GM18511 (cell line): Measurements from ENCODE around the gene SLC40A1.
"Not testable (repeated sequence)": the region's sequence is repeated elsewhere in the genome, so short reads cannot be mapped to it uniquely, and the experiment has no call there.

Source experiments
- ATAC-seq: cut with Tn5 transposase; IDR thresholded peaks from one replicate; pipeline ENCODE4 v1.9.1; 2021; ENCODE audit warnings: mild to moderate bottlenecking, moderate library complexity; ENCODE audit not compliant: unreplicated experiment

Gene SLC40A1

GRCh38 chr2:189601652-189602051 is 21.1 kb upstream of the SLC40A1 start:
- ATAC-seq = not testable (repeated sequence)

GRCh38 chr2:189601043-189601442 is 20.5 kb upstream of the SLC40A1 start:
- no peak for ATAC-seq

GRCh38 chr2:189599245-189599644 is 18.7 kb upstream of the SLC40A1 start:
- ATAC-seq = no peak

DNA sequence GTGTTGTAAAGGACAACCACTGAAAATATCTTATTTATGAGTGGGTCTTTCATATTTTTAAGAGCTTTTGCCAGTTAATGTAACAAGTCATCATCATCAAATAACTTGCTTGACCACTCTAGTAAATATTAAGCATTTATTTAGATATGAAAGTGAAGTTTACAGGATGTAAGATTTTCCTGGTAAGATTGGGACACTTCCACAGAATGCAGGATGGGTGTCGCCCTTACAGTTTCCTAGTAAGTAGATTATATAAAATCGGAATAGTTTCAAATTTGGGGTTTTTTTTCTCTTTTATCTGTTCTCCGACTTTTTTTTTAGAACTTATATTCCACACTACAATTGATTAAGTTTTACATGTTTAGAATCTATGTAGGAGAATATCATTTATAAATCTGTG is 14.8 kb upstream of the SLC40A1 start:
- no peak for ATAC-seq

DNA sequence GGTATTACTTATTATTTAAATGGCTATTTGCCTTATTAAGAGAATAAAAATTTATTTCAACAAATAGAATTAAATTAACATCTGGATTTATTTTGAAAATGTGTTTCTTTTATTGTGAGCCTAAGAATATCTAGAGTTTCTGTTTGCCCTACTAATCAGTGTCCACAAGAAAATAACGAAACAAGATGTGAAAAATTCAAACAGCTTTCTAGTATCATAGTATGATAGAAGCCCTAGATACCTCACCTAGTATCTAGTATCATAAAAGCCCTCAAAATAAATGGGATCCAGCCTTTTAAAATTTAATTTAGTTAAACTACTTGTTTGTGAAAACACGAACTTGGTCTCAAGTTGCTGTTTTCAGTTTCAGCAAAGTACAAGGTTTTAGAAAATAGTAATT is 13.7 kb upstream of the SLC40A1 start:
- no peak for ATAC-seq

DNA sequence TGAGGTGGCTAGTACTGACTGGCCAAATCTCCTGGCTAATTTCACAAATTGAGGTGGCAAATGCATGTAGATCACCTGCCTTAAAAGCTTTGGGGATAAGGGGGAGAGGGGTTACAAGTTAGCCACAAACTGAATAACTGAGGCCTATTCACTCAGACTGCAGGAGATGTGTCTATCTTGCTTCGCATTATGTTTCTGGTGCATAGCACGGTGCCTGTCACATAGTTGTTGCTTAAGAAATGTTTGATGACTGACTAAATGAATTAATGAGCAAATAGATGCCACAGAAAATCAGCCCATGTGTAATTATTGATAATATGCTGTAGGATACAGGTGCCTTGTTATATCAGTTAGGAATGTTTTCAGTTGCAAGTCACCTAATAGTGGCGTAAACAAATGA is 12.5 kb upstream of the SLC40A1 start:
- ATAC-seq = no peak

DNA sequence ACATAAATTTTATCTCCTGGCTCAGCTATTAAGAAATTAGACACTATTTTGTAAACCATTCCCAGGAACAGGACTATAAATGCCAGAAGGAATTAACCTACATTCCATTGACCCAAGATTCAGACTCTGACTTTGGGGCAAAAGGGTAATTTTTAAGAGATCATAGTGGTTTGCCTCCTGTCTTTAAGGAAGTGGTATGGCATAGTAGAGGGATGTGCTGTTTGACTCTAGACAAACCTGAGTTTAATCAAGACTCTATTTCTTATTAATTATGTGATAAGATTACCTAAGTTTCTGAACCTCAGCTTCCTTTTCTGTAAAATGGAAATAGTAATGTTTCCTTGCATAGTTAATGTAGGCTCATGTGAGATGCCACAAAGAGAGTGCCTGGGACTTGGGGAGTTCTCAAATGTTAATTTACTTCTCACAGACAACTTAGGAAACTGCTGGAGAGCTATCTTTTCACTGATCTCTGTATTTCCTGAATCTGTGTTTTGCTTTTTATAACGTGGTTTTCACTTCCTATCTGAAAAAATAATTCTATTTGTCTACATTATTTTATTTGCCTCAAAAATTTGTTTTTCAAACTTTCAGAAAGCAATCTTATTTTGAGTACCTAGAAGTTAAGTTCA is 11.9 kb upstream of the SLC40A1 start:
- no peak for ATAC-seq

- ATAC-seq = peak; percentile 44
Observed at GRCh38 chr2:189587780-189588179, 7.2 kb upstream of the SLC40A1 start.

DNA sequence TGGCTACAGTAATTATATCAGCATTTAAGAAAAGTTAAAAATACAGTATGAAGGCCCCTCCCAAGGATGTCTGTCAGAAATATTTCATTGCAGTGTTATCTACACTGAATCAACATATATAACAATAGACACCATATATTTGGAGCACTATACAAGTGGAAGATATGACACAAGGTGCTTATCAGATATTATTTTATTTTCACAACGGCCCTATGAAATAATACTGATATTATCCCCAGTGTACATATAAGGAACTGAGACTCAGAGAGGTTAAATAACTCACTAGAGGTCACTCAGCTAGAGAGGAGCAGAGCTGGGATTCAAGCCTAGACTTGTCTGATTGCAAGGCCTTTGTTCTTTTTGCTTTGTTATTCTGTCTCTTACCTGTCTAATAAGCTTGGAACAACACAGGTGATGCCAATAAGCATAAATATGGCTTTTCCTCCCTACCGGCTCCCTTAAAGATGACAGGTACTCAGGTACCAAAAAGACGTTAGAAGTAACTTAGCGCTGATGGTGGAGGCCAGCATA is 4.7 kb upstream of the SLC40A1 start:
- no peak for ATAC-seq

DNA sequence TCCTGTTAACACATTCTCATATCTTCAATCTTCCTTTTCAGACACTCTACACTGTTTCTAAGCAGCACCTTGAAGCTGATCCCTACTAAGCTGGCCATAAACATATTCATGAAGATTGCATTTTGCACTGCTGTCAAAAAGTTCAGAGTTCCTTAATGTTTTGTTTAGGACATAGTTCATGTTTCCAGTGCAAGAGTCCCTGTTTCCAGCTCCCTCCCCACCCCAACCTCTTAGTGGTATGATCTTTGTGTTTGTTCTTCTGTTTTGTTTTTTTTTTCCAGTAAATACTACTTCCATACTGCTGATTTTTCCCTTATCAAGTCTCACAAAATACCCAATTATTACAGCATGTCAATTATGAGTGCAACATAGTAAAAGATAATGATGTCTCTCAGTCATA is 4.1 kb upstream of the SLC40A1 start:
- no peak for ATAC-seq

DNA sequence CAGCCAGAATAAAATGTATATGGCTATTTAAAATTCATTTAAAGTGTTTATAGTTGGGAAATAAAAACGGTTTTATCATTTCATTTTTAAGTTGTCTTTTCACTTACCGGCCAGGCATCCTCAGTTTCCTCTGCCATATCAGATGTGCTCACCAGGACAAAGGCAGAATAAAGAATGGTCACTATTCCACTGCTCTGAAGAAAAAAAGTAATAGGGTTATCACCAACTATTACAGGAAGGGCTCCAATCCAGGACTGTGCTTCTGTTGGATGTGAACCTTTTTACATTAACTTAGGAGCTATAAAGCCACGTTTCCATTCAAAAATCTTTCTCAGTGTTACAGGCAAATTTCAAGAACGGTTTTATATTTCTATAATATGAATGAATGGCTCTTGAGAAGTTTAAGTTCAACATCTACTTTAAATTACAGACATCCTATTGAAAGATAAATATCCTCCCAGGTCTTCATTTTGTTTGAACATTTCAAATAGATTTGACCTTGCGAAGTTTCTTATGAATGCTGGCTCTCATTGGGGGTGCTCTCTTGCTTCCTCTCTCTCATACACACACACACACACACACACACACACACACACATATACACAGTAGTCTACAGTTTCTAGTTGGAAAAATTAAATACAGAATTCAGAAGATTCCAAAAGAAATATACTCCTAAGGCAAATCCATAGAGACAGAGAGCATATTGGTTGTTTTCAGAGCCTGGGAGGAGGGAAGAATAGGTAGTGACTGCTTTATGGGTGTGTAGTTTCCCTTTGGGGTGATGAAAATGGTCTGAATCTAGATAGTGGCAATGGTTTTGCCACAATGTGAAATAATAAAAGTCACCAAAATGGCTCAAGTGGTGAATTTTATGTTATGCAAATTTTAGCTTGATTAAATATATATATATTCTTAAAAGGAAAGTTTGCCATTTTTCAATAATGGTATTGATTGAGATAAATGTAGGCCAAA is 2.9 kb upstream of the SLC40A1 start:
- ATAC-seq = no peak

DNA sequence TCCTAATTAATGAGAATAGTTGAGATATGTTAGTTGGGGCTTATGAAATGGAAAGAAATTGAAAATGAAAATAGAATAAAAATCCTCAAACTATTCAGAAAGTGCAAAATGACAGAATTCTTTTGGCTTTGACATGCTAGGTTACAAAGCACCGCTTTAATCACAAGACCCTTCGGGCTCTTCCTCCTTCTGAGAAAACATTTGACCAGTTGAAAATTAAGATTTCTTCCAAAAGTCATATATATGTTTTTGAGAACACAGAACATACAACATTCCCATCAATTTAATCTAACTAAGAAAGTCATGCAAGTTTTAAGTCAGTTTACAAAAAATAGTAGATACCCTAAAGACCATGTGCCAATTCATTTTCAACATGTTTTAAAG is 2.2 kb upstream of the SLC40A1 start:
- ATAC-seq = no peak

- no peak for ATAC-seq
Observed at GRCh38 chr2:189582140-189582808, 1.7 kb upstream of the SLC40A1 start.

DNA sequence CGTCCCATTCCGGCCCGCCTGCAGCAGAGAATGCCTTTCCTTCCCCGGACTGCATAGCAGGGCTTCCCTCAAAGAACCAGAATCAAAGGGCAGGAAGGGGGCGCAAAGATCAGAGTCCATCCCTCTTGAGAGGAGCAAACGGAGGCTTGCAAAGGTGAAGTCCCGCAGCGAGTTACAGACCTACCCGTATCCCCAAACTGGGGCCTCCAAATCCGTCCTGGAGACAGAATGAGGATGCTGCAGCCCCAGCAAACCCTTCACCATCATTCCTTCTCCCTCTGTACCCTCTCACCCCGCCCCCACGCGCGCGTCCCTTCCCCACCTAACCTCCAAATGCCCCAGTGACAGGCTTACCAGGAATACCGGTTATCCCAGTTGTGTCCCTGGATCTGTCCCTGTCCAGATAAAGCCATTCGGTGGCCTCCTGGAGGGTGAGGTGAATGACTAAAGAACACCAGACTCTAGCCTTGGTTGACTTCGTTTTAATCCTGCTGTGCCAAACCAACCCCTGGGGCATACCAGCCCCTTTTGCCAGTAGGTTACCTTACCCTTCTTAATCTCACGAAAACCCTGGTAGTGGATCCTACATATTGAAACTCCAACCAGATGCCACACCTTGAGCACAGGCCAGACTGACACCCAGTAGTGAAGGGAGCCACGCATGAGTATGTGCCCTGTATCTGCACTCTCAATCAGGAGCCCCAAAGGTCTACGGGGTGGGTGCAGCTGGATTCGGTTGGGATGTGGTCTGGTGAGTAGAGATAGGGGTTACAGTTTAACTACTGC is 961 bp upstream of the SLC40A1 start:
- ATAC-seq = no peak

- ATAC-seq = peak; percentile 51
Observed at GRCh38 chr2:189580241-189580651, 340 bp downstream of the SLC40A1 start.

GRCh38 chr2:189579585-189580186 is 900 bp downstream of the SLC40A1 start:
- ATAC-seq = no peak

DNA sequence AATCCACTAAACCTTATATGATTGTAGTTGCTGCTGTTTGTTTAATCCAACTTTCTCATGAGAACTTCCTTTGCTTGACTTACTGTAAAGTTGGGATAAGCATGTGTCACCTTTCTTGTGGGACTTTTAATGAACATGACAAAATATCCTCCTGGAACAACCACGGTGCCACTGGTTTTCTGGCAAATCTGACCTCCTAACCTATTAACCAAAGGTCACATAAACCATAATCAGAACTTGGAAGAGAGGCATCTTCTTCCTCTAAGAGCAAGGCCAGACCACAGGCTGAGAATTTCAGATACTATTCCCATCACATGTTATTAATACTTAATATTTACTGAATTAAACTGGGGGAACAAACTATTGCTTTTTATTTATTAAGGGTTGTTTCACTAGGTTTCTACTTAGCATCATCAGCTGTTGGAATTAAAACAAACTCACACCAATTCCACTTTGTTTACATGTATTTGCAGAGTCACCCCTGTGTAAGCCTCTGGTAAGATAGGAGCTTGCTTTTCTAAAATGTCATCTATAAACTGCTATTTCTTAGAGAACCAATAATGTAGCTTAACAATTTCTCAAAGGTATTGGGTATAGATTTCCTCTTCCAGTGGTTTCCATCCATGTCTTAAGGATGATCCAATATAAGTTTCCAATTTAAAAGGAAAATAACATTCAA is 2.2 kb downstream of the SLC40A1 start:
- ATAC-seq = no peak

GRCh38 chr2:189577121-189577520 is 3.5 kb downstream of the SLC40A1 start:
- no peak for ATAC-seq

- ATAC-seq = no peak
Observed at GRCh38 chr2:189576396-189576795, 4.2 kb downstream of the SLC40A1 start.
